Heart right ventricle (tissue), 16 donors: ENCODE data around the gene LRRTM4. TPM values are rescaled to one million over a fixed set of nuclear protein-coding genes. Genes with fewer than 3 reads are reported as not detected.

ENCODE experiments used
- ATAC-seq, 8 donors: fragments of 200-7000 bp; cut with Tn5 transposase; one replicate each; pipeline ENCODE4 v1.9.1; 2020; ENCODE audit warnings: mild to moderate bottlenecking in 8 of 8, moderate library complexity in 8 of 8, moderate number of reproducible peaks in 1 of 8
- DNase-seq, 2 donors: peaks; one replicate each; pipeline ENCODE4 v3.0.0-alpha.2; 2020
- H3K27ac ChIP-seq, 10 donors: fragments of 200-600 bp; sonication (generic) in 2 of 10; one replicate each; pipeline versions ENCODE4 v1.5.0 to v1.8.0; 2020 to 2022; ENCODE audit warnings: mild to moderate bottlenecking in 3 of 10
- H3K27me3 ChIP-seq, 7 donors: fragments of 200-600 bp; one replicate each; pipeline ENCODE4 v1.8.0; 2021 to 2022; ENCODE audit warnings: mild to moderate bottlenecking in 2 of 7
- H3K36me3 ChIP-seq, 9 donors: fragments of 200-600 bp; sonication (generic) in 1 of 9; one replicate each; pipeline versions ENCODE4 v1.5.0 to v1.8.0; 2020 to 2022; ENCODE audit warnings: mild to moderate bottlenecking in 2 of 9
- H3K4me1 ChIP-seq, 9 donors: fragments of 200-600 bp; sonication (generic) in 1 of 9; one replicate each; pipeline versions ENCODE4 v1.5.0 to v1.8.0; 2020 to 2022; ENCODE audit warnings: mild to moderate bottlenecking in 4 of 9
- H3K4me3 ChIP-seq, 10 donors: fragments of 200-600 bp; sonication (generic) in 2 of 10; one replicate each; pipeline versions ENCODE4 v1.5.0 to v1.8.0; 2020 to 2022; ENCODE audit warnings: mild to moderate bottlenecking in 7 of 10, moderate library complexity in 2 of 10
- H3K9me3 ChIP-seq, 11 donors: fragments of 200-600 bp in 10 of 11; sonication (generic) in 2 of 11; one replicate each; pipeline versions ENCODE4 v1.5.0 to v1.8.0; 2013 to 2022; ENCODE audit warnings: mild to moderate bottlenecking in 2 of 11, control low read depth in 1 of 11, moderate library complexity in 1 of 11
- WGBS, 2 donors: extraction: QIAGEN DNeasy Blood & Tissue Kit; methylation state at CpG; one replicate each; pipeline ENCODE4 v1.1.7; 2013; ENCODE audit warnings: inconsistent platforms in 1 of 2; 5-methylcytosine and 5-hydroxymethylcytosine counted together
- intact Hi-C, 10 donors: fragments of 100-400 bp; cut with DNase I; formaldehyde crosslinking; loops; one replicate each; pipeline versions ENCODE4 v1.11.1 to v1.14.2; 2022
- polyA plus RNA-seq, 2 donors: library from polyadenylated mRNA; stranded (reverse); fragments of 200-250 nt; gene quantifications; one replicate each; pipeline ENCODE4 v1.2.3, GENCODE V29; 2013
- total RNA-seq, 10 donors: library from RNA; stranded (reverse); fragmentation: NEBNext Ultra II Directional in 3 of 10; extraction: Animal tissue kit (Norgen Biotek cat#: 25700) in 3 of 10; gene quantifications; one replicate each; pipeline versions ENCODE4 v1.2.1 to v1.2.4, GENCODE V29; 2021 to 2023
- TF ChIP-seq, protein P1 (sequence below), 9 donors: fragments of 200-600 bp; sonication (generic) in 2 of 9; IDR thresholded peaks; one replicate each; pipeline versions ENCODE4 v1.5.0 to v1.8.0; 2021 to 2022; ENCODE audit warnings: antibody characterized with exemption in 9 of 9, mild to moderate bottlenecking in 5 of 9, moderate library complexity in 1 of 9
- donor health status: Arrhythmogenic right ventricular cardiomyopathy.
- donor health status: ischemic (EF 13 %, LVEDD 7.1; RV severe dilation, severe dysfunction).
- donor health status: healthy with polysubstance abuse.
- donor health status: DM: no; HTN: yes; CAD: no.
- donor health status: DM: no; HTN: no; CAD: no.
- donor health status: ischemic (EF 25% LVEDD 6.9; RV normal size, moderate dysfunction).
- donor health status: ischemic (EF 25% LVEDD 5.7; RV mildly dilated, moderate dysfunction).
- donor health status: healthy.
- donor health status: DM: yes; HTN: yes; CAD: no.
- donor health status: Ischemic cardiomyopathy.
- donor health status: ischemic (EF 35%, LVEDD 5.7; RV mildly dilated, moderate dysfunction).
- donor health status: nonischemic (EF 11% LVEDD 7.7; RV severe dilation, severe dysfunction).
- donor health status: DM: yes; HTN: yes; CAD: no.
- donor health status: PGD.
- donor health status: ischemic (EF 29% LVEDD 5.4; RV normal size, mild dysfunction).
- donor health status: nonischemic (EF 23%, LVEDD 6.1; RV moderate dilation, normal function).

Gene LRRTM4
- total and polyA plus RNA-seq, 12 donors: 0.11 to 2.2 (median 0.98) TPM

DNA sequence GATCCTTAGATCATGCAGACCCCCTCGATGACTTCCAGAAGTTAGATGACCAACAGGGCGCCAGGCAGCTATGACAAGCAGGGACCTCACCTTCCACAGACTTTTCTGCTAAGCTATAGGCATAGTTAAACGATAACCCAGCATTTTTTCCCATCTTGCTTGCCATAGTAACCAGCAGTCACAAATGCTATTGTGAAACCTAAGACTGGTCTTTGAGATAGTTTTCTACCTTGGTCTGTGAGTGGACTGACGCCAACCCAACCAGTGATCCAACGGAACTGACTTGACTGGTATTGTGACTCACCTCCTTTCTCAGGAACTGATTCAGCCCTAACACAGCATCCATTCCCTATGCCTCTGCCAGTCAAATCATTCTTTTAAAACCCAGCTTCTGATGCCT is 361.2 kb downstream of the LRRTM4 start:
- intact Hi-C loops: no loop called here
- Histone ChIP-seq H3K9me3 (peaks cover 0 to 24% (median 0%) of the 10 kb centered on the region in 11 donors), H3K27ac (no peak overlapping the region), H3K4me1 (no peaks in the 10 kb centered on the region), H3K27me3 (no peaks in the 10 kb centered on the region), H3K36me3 (no peaks in the 10 kb centered on the region), H3K4me3 (no peak overlapping the region)
- DNase-seq (no peak), ATAC-seq (no peak)
- 78 to 90% methylated on average over 5 of the region's 5 CpGs for WGBS, 2 donors
- TF ChIP-seq, protein P1, sequence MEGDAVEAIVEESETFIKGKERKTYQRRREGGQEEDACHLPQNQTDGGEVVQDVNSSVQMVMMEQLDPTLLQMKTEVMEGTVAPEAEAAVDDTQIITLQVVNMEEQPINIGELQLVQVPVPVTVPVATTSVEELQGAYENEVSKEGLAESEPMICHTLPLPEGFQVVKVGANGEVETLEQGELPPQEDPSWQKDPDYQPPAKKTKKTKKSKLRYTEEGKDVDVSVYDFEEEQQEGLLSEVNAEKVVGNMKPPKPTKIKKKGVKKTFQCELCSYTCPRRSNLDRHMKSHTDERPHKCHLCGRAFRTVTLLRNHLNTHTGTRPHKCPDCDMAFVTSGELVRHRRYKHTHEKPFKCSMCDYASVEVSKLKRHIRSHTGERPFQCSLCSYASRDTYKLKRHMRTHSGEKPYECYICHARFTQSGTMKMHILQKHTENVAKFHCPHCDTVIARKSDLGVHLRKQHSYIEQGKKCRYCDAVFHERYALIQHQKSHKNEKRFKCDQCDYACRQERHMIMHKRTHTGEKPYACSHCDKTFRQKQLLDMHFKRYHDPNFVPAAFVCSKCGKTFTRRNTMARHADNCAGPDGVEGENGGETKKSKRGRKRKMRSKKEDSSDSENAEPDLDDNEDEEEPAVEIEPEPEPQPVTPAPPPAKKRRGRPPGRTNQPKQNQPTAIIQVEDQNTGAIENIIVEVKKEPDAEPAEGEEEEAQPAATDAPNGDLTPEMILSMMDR (IDR thresholded peaks at IDR 0.05): no peak

DNA sequence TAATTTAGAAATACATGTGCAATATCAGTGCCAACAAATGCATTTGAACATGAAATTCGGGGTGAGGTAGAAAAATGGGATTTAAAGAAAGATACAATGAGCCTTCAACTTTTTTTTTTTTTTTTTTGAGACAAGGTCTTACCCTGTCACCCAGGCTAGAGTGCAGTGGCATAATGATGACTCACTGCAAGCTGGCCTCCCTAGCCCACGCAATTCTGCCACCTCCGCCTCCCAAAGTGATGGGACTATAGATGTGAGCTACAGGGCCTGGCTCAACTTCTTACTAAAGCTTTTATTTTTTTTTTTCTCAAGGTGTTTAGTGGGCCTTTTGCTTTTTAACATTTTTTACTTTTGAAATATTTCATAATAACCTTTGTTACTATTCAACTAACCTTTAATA is 365.6 kb downstream of the LRRTM4 start:
- ATAC-seq (no peak), DNase-seq (no peak)
- H3K4me1 ChIP-seq: no peaks in the 10 kb centered on the region
- intact Hi-C loops: no loop called here
- no peak overlapping the region for H3K27ac ChIP-seq
- H3K4me3 ChIP-seq: no peak overlapping the region
- H3K9me3 ChIP-seq: peaks cover 0 to 4% (median 0%) of the 10 kb centered on the region in 11 donors
- no peaks in the 10 kb centered on the region for H3K27me3 ChIP-seq
- no peaks in the 10 kb centered on the region for H3K36me3 ChIP-seq
- WGBS, 2 donors: 80 to 81% methylated on average over 3 of the region's 3 CpGs
- TF ChIP-seq, protein P1 (IDR thresholded peaks at IDR 0.05): no peak

DNA sequence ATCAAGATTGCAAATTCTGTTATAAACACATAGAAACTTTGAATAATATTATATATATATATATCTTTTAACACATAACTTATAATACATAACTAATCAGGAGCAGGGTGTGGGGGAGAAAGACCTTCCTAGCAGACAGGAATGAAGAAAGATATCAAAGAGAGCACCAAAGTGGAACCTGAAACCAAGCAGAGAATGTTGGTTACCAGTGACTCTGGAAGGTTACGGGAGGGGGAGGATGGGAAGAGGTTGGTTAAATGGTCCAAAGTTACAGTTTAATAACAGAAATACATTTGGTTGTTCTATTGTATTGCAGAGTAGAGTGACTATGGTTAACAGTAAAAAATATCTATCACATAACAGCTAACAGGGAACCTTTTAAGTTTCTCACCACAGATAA is 366.7 kb downstream of the LRRTM4 start:
- ATAC-seq (no peak), DNase-seq (no peak)
- H3K36me3 ChIP-seq: no peaks in the 10 kb centered on the region
- TF ChIP-seq, protein P1 (IDR thresholded peaks at IDR 0.05): no peak
- no peaks in the 10 kb centered on the region for H3K27me3 ChIP-seq
- H3K4me1 ChIP-seq: no peaks in the 10 kb centered on the region
- H3K9me3 ChIP-seq: no peaks in the 10 kb centered on the region
- 91 to 93% methylated on average over 1 of the region's 1 CpG for WGBS, 2 donors
- H3K27ac ChIP-seq: no peak overlapping the region
- H3K4me3 ChIP-seq: no peak overlapping the region
- intact Hi-C loops: no loop called here

DNA sequence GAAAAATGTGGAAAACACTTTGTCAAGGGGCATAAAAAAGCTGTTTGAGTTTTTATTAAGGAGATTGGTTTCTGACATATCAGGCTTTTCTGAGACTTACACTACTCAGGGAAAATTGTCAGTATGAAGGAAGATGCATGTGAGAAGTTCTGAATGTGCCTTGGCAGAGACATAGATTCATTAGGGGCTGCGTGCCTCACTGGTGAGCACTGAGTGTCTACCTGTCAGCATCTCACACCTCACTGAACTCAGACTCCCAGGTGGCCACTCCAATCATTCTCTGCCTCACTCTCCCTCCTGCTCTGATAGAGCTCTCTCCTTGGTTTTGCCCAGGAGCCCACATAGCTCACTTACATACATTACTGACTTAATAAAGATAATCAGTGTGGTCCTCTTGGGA is 372.6 kb downstream of the LRRTM4 start:
- TF ChIP-seq, protein P1 (IDR thresholded peaks at IDR 0.05): no peak
- Histone ChIP-seq H3K36me3 (no peaks in the 10 kb centered on the region), H3K9me3 (peaks cover 0 to 15% (median 5%) of the 10 kb centered on the region in 11 donors), H3K4me3 (no peak overlapping the region), H3K27me3 (no peaks in the 10 kb centered on the region), H3K27ac (no peak overlapping the region), H3K4me1 (no peaks in the 10 kb centered on the region)
- intact Hi-C loops: no loop called here
- DNase-seq (no peak), ATAC-seq (no peak)
- WGBS, 2 donors: 76 to 86% methylated on average over 1 of the region's 1 CpG
